22Rv1 (cell line): ENCODE data around the gene NR4A1.
"Not testable (repeated sequence)": the region's sequence is repeated elsewhere in the genome, so short reads cannot be mapped to it uniquely, and the experiment has no call there.

Source experiments
- H3K27ac ChIP-seq: fragments of 450-650 bp; 2 replicates; pipeline ENCODE4 v1.5.1; 2017
- ZFX ChIP-seq: fragments of 450-650 bp; IDR thresholded peaks from 2 replicates; pipeline ENCODE4 v1.6.1; 2017; ENCODE audit warnings: antibody characterized with exemption, borderline replicate concordance
- TF ChIP-seq, protein P1 (sequence below): fragments of 450-650 bp; IDR thresholded peaks from 2 replicates; pipeline ENCODE4 v1.5.1; 2017; ENCODE audit warnings: mild to moderate bottlenecking

The NR4A1 gene

DNA sequence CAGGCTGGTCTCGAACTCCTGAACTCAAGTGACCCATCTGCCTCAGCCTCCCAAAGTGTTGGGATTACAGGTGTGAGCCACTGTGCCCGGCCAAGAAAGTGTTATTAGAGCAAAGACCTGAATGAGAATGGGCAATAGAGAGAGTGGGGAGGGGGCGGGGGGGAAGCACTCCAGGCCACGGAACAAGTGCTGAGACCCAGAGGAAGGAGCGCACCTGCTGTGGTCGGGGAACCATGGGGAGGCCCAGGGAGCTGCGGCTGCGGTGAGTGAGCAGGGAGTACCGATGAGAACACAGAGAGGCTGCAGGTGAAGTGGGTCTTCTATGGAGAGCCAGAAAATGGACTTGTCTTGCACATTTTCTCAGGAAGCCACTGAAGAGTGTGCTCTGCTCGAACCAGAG lies 39.0 kb downstream of the NR4A1 start:
- TF ChIP-seq ZFX = no peak
- TF ChIP-seq, protein P1, sequence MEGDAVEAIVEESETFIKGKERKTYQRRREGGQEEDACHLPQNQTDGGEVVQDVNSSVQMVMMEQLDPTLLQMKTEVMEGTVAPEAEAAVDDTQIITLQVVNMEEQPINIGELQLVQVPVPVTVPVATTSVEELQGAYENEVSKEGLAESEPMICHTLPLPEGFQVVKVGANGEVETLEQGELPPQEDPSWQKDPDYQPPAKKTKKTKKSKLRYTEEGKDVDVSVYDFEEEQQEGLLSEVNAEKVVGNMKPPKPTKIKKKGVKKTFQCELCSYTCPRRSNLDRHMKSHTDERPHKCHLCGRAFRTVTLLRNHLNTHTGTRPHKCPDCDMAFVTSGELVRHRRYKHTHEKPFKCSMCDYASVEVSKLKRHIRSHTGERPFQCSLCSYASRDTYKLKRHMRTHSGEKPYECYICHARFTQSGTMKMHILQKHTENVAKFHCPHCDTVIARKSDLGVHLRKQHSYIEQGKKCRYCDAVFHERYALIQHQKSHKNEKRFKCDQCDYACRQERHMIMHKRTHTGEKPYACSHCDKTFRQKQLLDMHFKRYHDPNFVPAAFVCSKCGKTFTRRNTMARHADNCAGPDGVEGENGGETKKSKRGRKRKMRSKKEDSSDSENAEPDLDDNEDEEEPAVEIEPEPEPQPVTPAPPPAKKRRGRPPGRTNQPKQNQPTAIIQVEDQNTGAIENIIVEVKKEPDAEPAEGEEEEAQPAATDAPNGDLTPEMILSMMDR = no peak
- no peak overlapping the region for H3K27ac ChIP-seq

- TF ChIP-seq, protein P1 = no peak
- no peak for TF ChIP-seq ZFX
- no peak overlapping the region for H3K27ac ChIP-seq
Measured at GRCh38 chr12:52091061-52091460, 39.8 kb downstream of the NR4A1 start.

GRCh38 chr12:52091869-52092268 lies 40.6 kb downstream of the NR4A1 start:
- no peak overlapping the region for H3K27ac ChIP-seq
- TF ChIP-seq, protein P1 = no peak
- no peak for TF ChIP-seq ZFX

GRCh38 chr12:52093346-52093745 lies 42.1 kb downstream of the NR4A1 start:
- TF ChIP-seq ZFX = no peak
- TF ChIP-seq, protein P1 = no peak
- H3K27ac ChIP-seq = no peak overlapping the region

- H3K27ac ChIP-seq = no peak overlapping the region
- TF ChIP-seq, protein P1 = no peak
- no peak for TF ChIP-seq ZFX
Measured at GRCh38 chr12:52096332-52097044, 45.2 kb downstream of the NR4A1 start.

- H3K27ac ChIP-seq = no peak overlapping the region
Measured at GRCh38 chr12:52097045-52097666, 45.9 kb downstream of the NR4A1 start.

GRCh38 chr12:52104431-52105089 lies 53.3 kb downstream of the NR4A1 start:
- H3K27ac ChIP-seq = not testable (repeated sequence)

More at GRCh38 chr12:52097045-52097666, 45.9 kb downstream of the NR4A1 start:
- TF ChIP-seq, protein P1 = no peak
- no peak for TF ChIP-seq ZFX
